DND-41 (cell line): ENCODE data around the gene SEC14L5.
"Not testable (repeated sequence)": the region's sequence is repeated elsewhere in the genome, so short reads cannot be mapped to it uniquely, and the experiment has no call there.

Source experiments
- ATAC-seq: fragments of 200-7000 bp; cut with Tn5 transposase; 3 replicates; pipeline ENCODE4 v1.9.1; 2021; ENCODE audit warnings: low read depth; ENCODE audit not compliant: insufficient read depth
- DNase-seq: peaks from one replicate; pipeline ENCODE4 v3.0.0-alpha.2; 2020
- H2AFZ ChIP-seq: 2 replicates; pipeline ENCODE4 v1.6.0; 2012; ENCODE audit warnings: low read depth, low read length
- H3K27ac ChIP-seq: 2 replicates; pipeline ENCODE4 v1.5.1; 2012; ENCODE audit warnings: low read length, inconsistent platforms
- H3K27me3 ChIP-seq: fragments of 200-600 bp; sonication (generic); 2 replicates; pipeline ENCODE4 v1.6.0; 2012; ENCODE audit warnings: low read length, mild to moderate bottlenecking, inconsistent platforms; ENCODE audit not compliant: insufficient read depth, poor library complexity
- H3K36me3 ChIP-seq: 2 replicates; pipeline ENCODE4 v1.5.1; 2012; ENCODE audit warnings: low read length, inconsistent platforms; ENCODE audit not compliant: insufficient read depth
- H3K4me1 ChIP-seq: 2 replicates; pipeline ENCODE4 v1.5.1; 2012; ENCODE audit warnings: mild to moderate bottlenecking, low read length; ENCODE audit not compliant: insufficient read depth
- H3K4me2 ChIP-seq: 2 replicates; pipeline ENCODE4 v1.6.0; 2012; ENCODE audit warnings: mild to moderate bottlenecking, moderate library complexity, low read length, inconsistent platforms; ENCODE audit not compliant: insufficient read depth
- H3K4me3 ChIP-seq, 2 experiments: fragments of 200-600 bp in 1 of 2; shearing (Covaris generic) in 1 of 2; 2 replicates each; pipeline ENCODE4 v1.5.1; 2012 to 2016; ENCODE audit warnings: inconsistent platforms in 2 of 2, low read length in 2 of 2, mild to moderate bottlenecking in 2 of 2, low read depth in 1 of 2, moderate library complexity in 1 of 2
- H3K79me2 ChIP-seq: 2 replicates; pipeline ENCODE4 v1.6.0; 2012; ENCODE audit warnings: low read length, inconsistent platforms; ENCODE audit not compliant: insufficient read depth
- H3K9ac ChIP-seq: 2 replicates; pipeline ENCODE4 v1.6.0; 2012; ENCODE audit warnings: low read depth, mild to moderate bottlenecking, inconsistent platforms, low read length, moderate library complexity
- H3K9me3 ChIP-seq: 2 replicates; pipeline ENCODE4 v1.5.1; 2012; ENCODE audit warnings: low read length, moderate library complexity, mild to moderate bottlenecking, inconsistent platforms; ENCODE audit not compliant: insufficient read depth, severe bottlenecking
- H4K20me1 ChIP-seq: 2 replicates; pipeline ENCODE4 v1.6.0; 2012; ENCODE audit warnings: low read length; ENCODE audit not compliant: insufficient read depth
- CTCF ChIP-seq: IDR thresholded peaks from 2 replicates; pipeline ENCODE4 v1.5.1; 2012; ENCODE audit warnings: borderline replicate concordance, low read length, moderate library complexity, mild to moderate bottlenecking; ENCODE audit not compliant: poor library complexity, severe bottlenecking; ENCODE audit errors: extremely low read depth
- EZH2 ChIP-seq: IDR thresholded peaks from 3 replicates; pipeline ENCODE4 v1.6.1; 2012; ENCODE audit warnings: borderline replicate concordance, low read depth, mild to moderate bottlenecking, moderate library complexity, low read length, inconsistent platforms; ENCODE audit not compliant: severe bottlenecking

The SEC14L5 gene

GRCh38 chr16:4962716-4963115, 4.6 kb downstream of the SEC14L5 start:
- Histone ChIP-seq H3K9ac (no peak overlapping the region), H3K27me3 (no peaks in the 10 kb centered on the region), H3K9me3 (no peaks in the 10 kb centered on the region), H3K4me2 (no peak overlapping the region), H3K4me1 (no peaks in the 10 kb centered on the region), H3K36me3 (no peaks in the 10 kb centered on the region), H4K20me1 (peaks cover 5% of the 10 kb centered on the region), H3K79me2 (no peaks in the 10 kb centered on the region), H3K4me3 (no peak overlapping the region), H3K27ac (no peak overlapping the region), H2AFZ (no peak overlapping the region)
- DNase-seq (no peak), ATAC-seq (no peak)
- no peak for TF ChIP-seq CTCF
- no peak for TF ChIP-seq EZH2

GRCh38 chr16:4963527-4963926, 5.4 kb downstream of the SEC14L5 start:
- not testable (repeated sequence) for H2AFZ ChIP-seq, H3K79me2 ChIP-seq, H3K9me3 ChIP-seq, H4K20me1 ChIP-seq, H3K4me1 ChIP-seq, ATAC-seq, H3K9ac ChIP-seq, H3K27ac ChIP-seq, H3K27me3 ChIP-seq, H3K4me2 ChIP-seq, H3K4me3 ChIP-seq, H3K36me3 ChIP-seq, DNase-seq

GRCh38 chr16:4966736-4967453, 8.8 kb downstream of the SEC14L5 start:
- no peaks in the 10 kb centered on the region for H3K9me3 ChIP-seq
- no peaks in the 10 kb centered on the region for H3K36me3 ChIP-seq
- no peak overlapping the region for H3K27ac ChIP-seq
- no peak overlapping the region for H2AFZ ChIP-seq
- no peak overlapping the region for H3K9ac ChIP-seq
- H4K20me1 ChIP-seq: no peaks in the 10 kb centered on the region
- DNase-seq (no peak), ATAC-seq (no peak)
- H3K4me1 ChIP-seq: peaks cover 3% of the 10 kb centered on the region; the same call in 1 of the 2 replicates
- no peak for TF ChIP-seq EZH2
- no peak for TF ChIP-seq CTCF
- H3K4me2 ChIP-seq: no peak overlapping the region
- H3K4me3 ChIP-seq: no peak overlapping the region
- H3K27me3 ChIP-seq: no peaks in the 10 kb centered on the region
- no peaks in the 10 kb centered on the region for H3K79me2 ChIP-seq

GRCh38 chr16:4968278-4968677, 10.1 kb downstream of the SEC14L5 start:
- H3K27me3 ChIP-seq, ATAC-seq, H3K4me3 ChIP-seq, H3K9ac ChIP-seq, H3K79me2 ChIP-seq, DNase-seq, H3K9me3 ChIP-seq, H2AFZ ChIP-seq, H4K20me1 ChIP-seq, H3K27ac ChIP-seq, H3K36me3 ChIP-seq, H3K4me2 ChIP-seq, H3K4me1 ChIP-seq: not testable (repeated sequence)
